H1 (cell line): Measurements from ENCODE around the gene PRAMEF20. TPM values are rescaled to one million over a fixed set of nuclear protein-coding genes. Genes with fewer than 3 reads are reported as not detected.

Experiments
- CTCF ChIA-PET: fragments of 300-600 bp; sonication (Branson Sonifier 250); formaldehyde crosslinking; loops from one replicate; lab custom pipeline; 2021; ENCODE audit not compliant: partially characterized antibody; lab: Charles Lee
- POLR2A ChIA-PET: fragments of 300-600 bp; sonication (Branson Sonifier 250); formaldehyde crosslinking; loops from one replicate; lab custom pipeline; 2021; ENCODE audit warnings: inconsistent platforms; ENCODE audit not compliant: partially characterized antibody; lab: Charles Lee
- DNase-seq, 2 experiments: peaks; one replicate each; pipeline versions ENCODE4 v3.0.0 to v3.0.0-alpha.2; 2010 to 2022; ENCODE audit warnings: low spot score in 2 of 2, low read depth in 1 of 2, mixed read lengths in 1 of 2
- FAIRE-seq: peaks from 2 replicates; lab custom pipeline; 2011; peaks lifted over from hg19 to GRCh38; lab: Jason Lieb, UNC
- H2AFZ ChIP-seq: 2 replicates; pipeline ENCODE4 v1.8.1; 2012; ENCODE audit warnings: low read length, inconsistent platforms
- H2AK5ac ChIP-seq: 2 replicates; pipeline ENCODE4 v1.6.1; 2013; ENCODE audit warnings: low read depth, low read length
- H2BK120ac ChIP-seq: replicated peaks from 2 replicates; pipeline ENCODE3; 2013; ENCODE audit warnings: low read depth, low read length, inconsistent platforms
- H2BK12ac ChIP-seq: 2 replicates; pipeline ENCODE4 v1.6.1; 2013; ENCODE audit warnings: low read depth, low read length
- H2BK15ac ChIP-seq: 2 replicates; pipeline ENCODE4 v1.6.1; 2013; ENCODE audit warnings: low read length
- H2BK20ac ChIP-seq: 2 replicates; pipeline ENCODE4 v1.6.1; 2013; ENCODE audit warnings: low read length
- H2BK5ac ChIP-seq: 2 replicates; pipeline ENCODE4 v1.6.1; 2013; ENCODE audit warnings: low read depth, low read length
- H3K14ac ChIP-seq: 2 replicates; pipeline ENCODE4 v1.6.1; 2013; ENCODE audit warnings: inconsistent platforms; ENCODE audit not compliant: insufficient read length
- H3K18ac ChIP-seq: 2 replicates; pipeline ENCODE4 v1.6.1; 2013; ENCODE audit warnings: low read length; ENCODE audit errors: extremely low read depth
- H3K23ac ChIP-seq: 2 replicates; pipeline ENCODE4 v1.6.1; 2013; ENCODE audit warnings: inconsistent platforms; ENCODE audit not compliant: insufficient read length
- H3K23me2 ChIP-seq: 2 replicates; pipeline ENCODE4 v1.6.1; 2013; ENCODE audit warnings: low read depth, low read length
- H3K27ac ChIP-seq: 2 replicates; pipeline ENCODE4 v1.6.1; 2011; ENCODE audit warnings: low read depth, low read length, inconsistent platforms
- H3K27me3 ChIP-seq, 4 experiments: replicated peaks in 1 of 4; 1 replicate in 1 of 4; 2 replicates in 3 of 4; pipeline versions ENCODE4 v1.6.1 to v1.8.1; 2011 to 2013; ENCODE audit warnings: low read length in 3 of 4, mild to moderate bottlenecking in 3 of 4, inconsistent platforms in 2 of 4, mixed read lengths in 2 of 4, moderate library complexity in 1 of 4; ENCODE audit not compliant: control insufficient read depth in 3 of 4, insufficient read depth in 3 of 4; ENCODE audit errors: extremely low read depth in 1 of 4
- H3K36me3 ChIP-seq, 4 experiments: 2 replicates each; pipeline versions ENCODE4 v1.6.1 to v1.8.1; 2011 to 2013; ENCODE audit warnings: mild to moderate bottlenecking in 4 of 4, low read length in 3 of 4, moderate library complexity in 2 of 4, control low read depth in 1 of 4, inconsistent platforms in 1 of 4; ENCODE audit not compliant: insufficient read depth in 4 of 4, control insufficient read depth in 2 of 4
- H3K4ac ChIP-seq: replicated peaks from 2 replicates; pipeline ENCODE3; 2013; ENCODE audit warnings: low read length, low read depth, mixed read lengths, inconsistent platforms; ENCODE audit not compliant: insufficient read length
- H3K4me1 ChIP-seq, 4 experiments: replicated peaks in 1 of 4; 1 replicate in 1 of 4; 2 replicates in 3 of 4; pipeline versions ENCODE4 v1.6.1 to v1.8.1; 2011 to 2013; ENCODE audit warnings: low read length in 3 of 4, inconsistent platforms in 2 of 4, mixed read lengths in 1 of 4; ENCODE audit not compliant: insufficient read depth in 4 of 4, control insufficient read depth in 3 of 4
- H3K4me2 ChIP-seq, 2 experiments: 2 replicates each; pipeline versions ENCODE4 v1.6.1 to v1.8.1; 2011 to 2013; ENCODE audit warnings: low read depth in 2 of 2, low read length in 2 of 2, control low read depth in 1 of 2, inconsistent platforms in 1 of 2, mild to moderate bottlenecking in 1 of 2; ENCODE audit not compliant: insufficient read depth in 1 of 2
- H3K4me3 ChIP-seq, 4 experiments: fragments of 200-600, 300-600 bp in 1 of 4; sonication (generic), shearing (Covaris generic), sonication (Bioruptor Twin) in 1 of 4; 2 replicates each; pipeline versions ENCODE4 v1.5.1 to v1.8.1; 2011 to 2016; ENCODE audit warnings: low read length in 4 of 4, low read depth in 3 of 4, control low read depth in 2 of 4, inconsistent platforms in 2 of 4, mild to moderate bottlenecking in 2 of 4, mixed read lengths in 1 of 4, moderate library complexity in 1 of 4; ENCODE audit not compliant: insufficient read depth in 2 of 4; ENCODE audit errors: extremely low read depth in 1 of 4
- H3K56ac ChIP-seq: replicated peaks from 2 replicates; pipeline ENCODE3; 2013; ENCODE audit warnings: low read depth, mild to moderate bottlenecking, mixed read lengths, low read length, inconsistent platforms; ENCODE audit not compliant: insufficient read length
- H3K79me1 ChIP-seq: 2 replicates; pipeline ENCODE4 v1.6.1; 2013; ENCODE audit warnings: low read depth, low read length, control low read depth
- H3K79me2 ChIP-seq, 2 experiments: 2 replicates each; pipeline versions ENCODE4 v1.6.1 to v1.8.1; 2012 to 2013; ENCODE audit warnings: low read length in 2 of 2, mild to moderate bottlenecking in 2 of 2, inconsistent platforms in 1 of 2; ENCODE audit not compliant: insufficient read depth in 2 of 2, control insufficient read depth in 1 of 2
- H3K9ac ChIP-seq, 4 experiments: replicated peaks in 1 of 4; 1 replicate in 1 of 4; 2 replicates in 3 of 4; pipeline versions ENCODE4 v1.6.1 to v1.8.1; 2011 to 2013; ENCODE audit warnings: low read depth in 3 of 4, low read length in 3 of 4, control low read depth in 2 of 4, mild to moderate bottlenecking in 2 of 4, moderate library complexity in 2 of 4, inconsistent platforms in 1 of 4; ENCODE audit errors: extremely low read depth in 1 of 4
- H3K9me3 ChIP-seq, 2 experiments: 2 replicates each; pipeline versions ENCODE4 v1.6.1 to v1.8.1; 2012 to 2013; ENCODE audit warnings: mild to moderate bottlenecking in 2 of 2, moderate library complexity in 2 of 2, control low read depth in 1 of 2, inconsistent platforms in 1 of 2, low read depth in 1 of 2, low read length in 1 of 2, mixed read lengths in 1 of 2; ENCODE audit not compliant: insufficient read depth in 2 of 2
- H4K20me1 ChIP-seq, 2 experiments: replicated peaks in 1 of 2; 2 replicates each; pipeline versions ENCODE3 to v1.8.1; 2011 to 2013; ENCODE audit warnings: inconsistent platforms in 2 of 2, low read length in 2 of 2, mild to moderate bottlenecking in 1 of 2; ENCODE audit not compliant: insufficient read depth in 2 of 2, control insufficient read depth in 1 of 2
- H4K5ac ChIP-seq: 2 replicates; pipeline ENCODE4 v1.6.1; 2013; ENCODE audit warnings: low read length, low read depth, mixed read lengths, inconsistent platforms; ENCODE audit not compliant: insufficient read length
- H4K8ac ChIP-seq: 2 replicates; pipeline ENCODE4 v1.8.0; 2013; ENCODE audit warnings: mild to moderate bottlenecking, moderate library complexity, low read length, inconsistent platforms; ENCODE audit not compliant: insufficient read depth; ENCODE audit errors: extremely low read depth
- H4K91ac ChIP-seq: replicated peaks from 2 replicates; pipeline ENCODE3; 2013; ENCODE audit warnings: low read length, mixed read lengths, inconsistent platforms; ENCODE audit not compliant: insufficient read length
- GABPA ChIP-seq: IDR thresholded peaks from 2 replicates; pipeline ENCODE4 v1.6.1; 2011; ENCODE audit warnings: mild to moderate bottlenecking, low read length, moderate library complexity, borderline replicate concordance; ENCODE audit not compliant: insufficient read depth
- RAD21 ChIP-seq, 2 experiments: IDR thresholded peaks in 1 of 2; conservative IDR thresholded peaks in 1 of 2; 2 replicates each; pipeline ENCODE4 v1.6.1; 2011; ENCODE audit warnings: low read depth in 2 of 2, low read length in 2 of 2, improper control_type of control experiment in 1 of 2, inconsistent platforms in 1 of 2, mild to moderate bottlenecking in 1 of 2, moderate library complexity in 1 of 2
- RXRA ChIP-seq: IDR thresholded peaks from 2 replicates; pipeline ENCODE4 v1.6.1; 2011; ENCODE audit warnings: low read depth, mild to moderate bottlenecking, low read length, moderate library complexity; ENCODE audit not compliant: insufficient read depth
- SUZ12 ChIP-seq: fragments of 200-600 bp; sonication (generic); IDR thresholded peaks from 2 replicates; pipeline ENCODE4 v1.6.1; 2012; ENCODE audit warnings: mild to moderate bottlenecking, inconsistent platforms, low read length, moderate library complexity, mixed read lengths
- TBP ChIP-seq: IDR thresholded peaks from 2 replicates; pipeline ENCODE4 v1.6.1; 2011; ENCODE audit warnings: low read depth, low read length, improper control_type of control experiment
- WGBS, 2 experiments: shearing (Covaris generic) in 1 of 2; methylation state at CpG; one replicate each; pipeline versions ENCODE4 v1.1.6 to v1.1.7; 2013 to 2015; ENCODE audit warnings: low lambda C conversion rate in 2 of 2, mixed read lengths in 2 of 2, inconsistent platforms in 1 of 2, low coverage in 1 of 2, missing lambda C conversion rate in 1 of 2; ENCODE audit not compliant: insufficient replicate concordance in 2 of 2, insufficient coverage in 1 of 2, insufficient read length in 1 of 2; ENCODE audit errors: extremely low coverage in 1 of 2, missing lambda C conversion rate in 1 of 2; 5-methylcytosine and 5-hydroxymethylcytosine counted together
- polyA plus RNA-seq, 7 experiments: library from polyadenylated mRNA; depleted of rRNA in 3 of 7; stranded (reverse) in 5 of 7; unstranded in 2 of 7; fragments of >200 nt in 5 of 7; fragments of 200-250 nt in 2 of 7; gene quantifications; 1 replicate in 5 of 7; 2 replicates in 1 of 7; 4 replicates in 1 of 7; pipeline versions ENCODE4 v1.2.1 to v1.2.3, GENCODE V29; 2011 to 2013; ENCODE audit warnings: missing spikeins in 2 of 7, mixed read lengths in 2 of 7
- total RNA-seq: library from RNA; stranded (reverse); fragmentation: NEBNext Ultra II Directional; extraction: Animal tissue kit (Norgen Biotek cat#: 25700); gene quantifications from 2 replicates; pipeline ENCODE4 v1.2.1, GENCODE V29; 2021
- TF ChIP-seq, protein P1 (sequence below), 3 experiments: IDR thresholded peaks; 1 replicate in 2 of 3; 2 replicates in 1 of 3; pipeline versions ENCODE4 v1.5.1 to v1.6.1; 2011; ENCODE audit warnings: low read length in 3 of 3, mild to moderate bottlenecking in 3 of 3, inconsistent platforms in 2 of 3, low read depth in 1 of 3, moderate library complexity in 1 of 3; ENCODE audit not compliant: insufficient read depth in 1 of 3; ENCODE audit errors: control extremely low read depth in 1 of 3

Gene PRAMEF20
- total and polyA plus RNA-seq, 2 of the 8 experiments (the other 6 are each of a cell fraction or from before 2014, with no cell fraction given): not detected

DNA sequence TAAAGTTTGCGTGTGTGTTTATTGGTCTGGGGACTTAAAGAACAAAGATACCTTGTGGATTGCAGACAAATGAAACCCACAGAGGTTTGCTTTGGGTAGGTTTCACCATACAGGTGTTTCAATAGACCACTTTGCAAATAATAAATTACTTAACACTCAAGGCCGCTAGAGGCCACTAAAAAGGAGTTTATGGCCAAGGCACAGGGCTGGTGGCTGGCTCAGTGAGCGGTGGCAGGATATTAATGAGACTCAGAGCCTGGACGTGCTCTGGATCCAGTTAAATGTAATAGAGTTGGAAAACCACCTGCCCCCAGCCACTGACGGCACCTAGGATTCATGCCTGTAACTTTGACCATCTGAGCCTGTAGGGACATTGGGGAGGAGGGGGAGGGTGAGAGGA lies 59.1 kb downstream of the PRAMEF20 start:
- H4K5ac ChIP-seq: no peak overlapping the region
- no peak overlapping the region for H2BK20ac ChIP-seq
- no peak overlapping the region for H4K8ac ChIP-seq
- H3K56ac ChIP-seq: no peak overlapping the region
- H3K4me1 ChIP-seq: no peaks in the 10 kb centered on the region
- no peak overlapping the region for H3K4ac ChIP-seq
- no peak overlapping the region for H2BK5ac ChIP-seq
- no peak overlapping the region for H2AK5ac ChIP-seq
- no peak overlapping the region for H3K27ac ChIP-seq
- H3K14ac ChIP-seq: no peak overlapping the region
- DNase-seq (no peak), FAIRE-seq (no peak)
- no peaks in the 10 kb centered on the region for H3K79me1 ChIP-seq
- no peak overlapping the region for H2BK120ac ChIP-seq
- no peaks in the 10 kb centered on the region for H3K36me3 ChIP-seq
- no peak overlapping the region for H3K18ac ChIP-seq
- no peaks in the 10 kb centered on the region for H3K23me2 ChIP-seq
- H2AFZ ChIP-seq: no peak overlapping the region
- H4K20me1 ChIP-seq: no peaks in the 10 kb centered on the region
- no peak overlapping the region for H2BK15ac ChIP-seq
- H3K9me3 ChIP-seq: peaks cover 43 to 77% of the 10 kb centered on the region in 2 experiments
- H3K4me3 ChIP-seq: no peak overlapping the region
- ChIA-PET CTCF (no interaction called here), POLR2A (no interaction called here)
- TF ChIP-seq GABPA (no peak), RXRA (no peak), TBP (no peak), RAD21 (IDR thresholded peaks at IDR 0.05 in 1 of 2, conservative IDR thresholded peaks at IDR 0.05 in 1 of 2; ENCODE audit: low read depth in 2 of 2, low read length in 2 of 2) (peak; percentile 34 to 45; a peak in 3 of 4 replicates), SUZ12 (no peak)
- TF ChIP-seq, protein P1, sequence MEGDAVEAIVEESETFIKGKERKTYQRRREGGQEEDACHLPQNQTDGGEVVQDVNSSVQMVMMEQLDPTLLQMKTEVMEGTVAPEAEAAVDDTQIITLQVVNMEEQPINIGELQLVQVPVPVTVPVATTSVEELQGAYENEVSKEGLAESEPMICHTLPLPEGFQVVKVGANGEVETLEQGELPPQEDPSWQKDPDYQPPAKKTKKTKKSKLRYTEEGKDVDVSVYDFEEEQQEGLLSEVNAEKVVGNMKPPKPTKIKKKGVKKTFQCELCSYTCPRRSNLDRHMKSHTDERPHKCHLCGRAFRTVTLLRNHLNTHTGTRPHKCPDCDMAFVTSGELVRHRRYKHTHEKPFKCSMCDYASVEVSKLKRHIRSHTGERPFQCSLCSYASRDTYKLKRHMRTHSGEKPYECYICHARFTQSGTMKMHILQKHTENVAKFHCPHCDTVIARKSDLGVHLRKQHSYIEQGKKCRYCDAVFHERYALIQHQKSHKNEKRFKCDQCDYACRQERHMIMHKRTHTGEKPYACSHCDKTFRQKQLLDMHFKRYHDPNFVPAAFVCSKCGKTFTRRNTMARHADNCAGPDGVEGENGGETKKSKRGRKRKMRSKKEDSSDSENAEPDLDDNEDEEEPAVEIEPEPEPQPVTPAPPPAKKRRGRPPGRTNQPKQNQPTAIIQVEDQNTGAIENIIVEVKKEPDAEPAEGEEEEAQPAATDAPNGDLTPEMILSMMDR (IDR thresholded peaks at IDR 0.05; ENCODE audit: control extremely low read depth in 1 of 3, insufficient read depth in 1 of 3, low read depth in 1 of 3, low read length in 3 of 3): peak in 2 of 3 experiments; percentile 16 to 29; a peak in 2 of 4 replicates
- H3K23ac ChIP-seq: no peak overlapping the region
- H3K4me2 ChIP-seq: no peak overlapping the region
- no peak overlapping the region for H3K9ac ChIP-seq
- H4K91ac ChIP-seq: no peak overlapping the region
- no peaks in the 10 kb centered on the region for H3K79me2 ChIP-seq
- H3K27me3 ChIP-seq: no peaks in the 10 kb centered on the region
- no peak overlapping the region for H2BK12ac ChIP-seq
- 61% methylated on average over 5 of the region's 5 CpGs; no CpG with 5 or more reads in 1 of the 2 experiments for WGBS, 2 experiments
